HG03565 (cell line): ENCODE measurements around the gene USP6NL.
"Not testable (repeated sequence)": the region's sequence is repeated elsewhere in the genome, so short reads cannot be mapped to it uniquely, and the experiment has no call there.

Source experiments
- ATAC-seq: cut with Tn5 transposase; IDR thresholded peaks from one replicate; pipeline ENCODE4 v1.9.1; 2021; ENCODE audit warnings: mild to moderate bottlenecking, moderate library complexity; ENCODE audit not compliant: unreplicated experiment

USP6NL gene

DNA sequence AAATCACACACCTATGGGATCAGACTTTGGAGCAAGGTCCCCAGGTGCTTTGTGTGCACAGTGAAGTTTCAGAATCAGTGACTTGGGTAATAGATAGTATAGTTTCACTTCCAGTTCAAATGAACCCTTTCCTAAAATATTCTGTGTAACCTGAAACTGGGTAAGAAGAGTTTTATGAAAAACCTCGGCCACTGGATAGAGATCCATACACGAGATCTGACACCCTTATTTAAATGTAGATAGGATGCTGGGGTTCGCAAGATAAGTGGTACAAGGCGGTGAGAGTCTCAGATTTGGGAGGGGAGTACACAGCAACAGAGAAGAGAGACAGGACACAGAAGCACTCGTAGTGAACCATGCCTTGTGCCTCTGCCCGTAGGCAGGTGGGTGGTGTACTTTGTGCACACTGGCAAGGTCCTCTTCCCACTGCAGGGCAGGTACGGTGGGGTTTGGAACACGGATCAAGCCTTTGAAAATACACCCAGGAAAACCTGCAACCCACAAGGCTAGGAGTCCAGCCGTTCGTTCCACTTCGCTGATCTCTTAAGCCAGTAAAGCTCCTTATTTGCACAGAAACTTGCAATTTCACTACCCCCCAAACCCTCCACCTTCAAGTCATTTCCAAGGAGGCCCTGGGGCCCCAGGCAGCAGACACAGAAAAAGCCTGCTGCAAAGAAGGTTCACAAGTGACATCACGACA, 162.8 kb downstream of the USP6NL start:
- ATAC-seq = peak; percentile 75

DNA sequence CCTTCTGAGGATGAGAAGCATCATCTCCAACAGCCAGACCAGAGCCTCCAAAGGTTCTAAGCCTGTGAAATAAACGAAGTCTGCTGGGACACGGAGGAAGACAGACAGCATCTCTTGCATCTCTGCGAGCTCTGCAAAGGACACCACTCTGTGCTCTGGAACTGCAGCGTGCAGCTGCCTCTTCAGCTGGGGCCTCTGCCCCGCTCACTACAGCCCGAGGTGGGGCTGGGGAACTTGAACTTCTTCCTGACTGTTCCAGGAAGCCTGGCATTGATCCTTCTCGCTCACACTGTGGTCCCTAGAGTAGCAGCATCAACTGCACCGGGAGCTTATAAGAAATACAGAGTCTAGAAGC, 163.3 kb downstream of the USP6NL start:
- peak; percentile 35 for ATAC-seq

DNA sequence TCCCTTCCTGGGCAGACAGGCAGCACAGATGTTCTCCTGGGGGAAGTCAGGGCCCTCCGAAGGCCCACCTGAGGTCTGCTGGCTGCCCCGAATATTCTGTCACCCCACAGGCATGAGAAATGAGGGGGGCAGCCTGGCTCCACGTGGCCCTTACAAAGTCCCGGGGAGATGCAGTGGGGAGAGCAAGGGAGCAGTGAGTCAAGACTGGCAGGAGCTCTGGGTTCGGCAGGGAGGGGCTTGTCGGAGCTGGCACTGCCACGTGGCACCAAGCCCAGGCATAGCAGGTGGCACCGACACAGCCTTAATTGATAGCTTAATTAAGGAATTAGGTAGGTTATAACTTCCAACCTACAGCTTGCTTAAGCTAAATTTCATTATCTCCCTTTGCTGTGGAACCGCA, 163.9 kb downstream of the USP6NL start:
- no peak for ATAC-seq

DNA sequence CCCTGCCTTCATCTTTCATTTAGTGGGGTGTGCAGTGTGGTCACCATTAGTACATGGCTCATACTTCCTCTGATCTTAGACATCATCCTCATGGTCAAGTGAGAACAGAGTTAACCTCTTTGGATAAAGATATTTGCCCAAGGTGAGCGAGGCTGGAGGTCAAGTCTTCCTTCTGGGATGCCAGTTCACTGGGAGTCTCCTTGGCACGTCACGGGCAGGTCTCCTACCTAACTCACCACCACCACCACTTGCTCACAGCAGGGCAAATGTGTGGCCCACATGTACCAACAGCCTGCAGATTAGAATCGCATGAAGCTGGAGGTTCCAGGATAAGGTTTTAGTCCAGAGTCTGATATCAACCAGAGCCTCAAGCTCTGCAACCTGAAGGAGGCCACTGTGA, 164.6 kb downstream of the USP6NL start:
- no peak for ATAC-seq

DNA sequence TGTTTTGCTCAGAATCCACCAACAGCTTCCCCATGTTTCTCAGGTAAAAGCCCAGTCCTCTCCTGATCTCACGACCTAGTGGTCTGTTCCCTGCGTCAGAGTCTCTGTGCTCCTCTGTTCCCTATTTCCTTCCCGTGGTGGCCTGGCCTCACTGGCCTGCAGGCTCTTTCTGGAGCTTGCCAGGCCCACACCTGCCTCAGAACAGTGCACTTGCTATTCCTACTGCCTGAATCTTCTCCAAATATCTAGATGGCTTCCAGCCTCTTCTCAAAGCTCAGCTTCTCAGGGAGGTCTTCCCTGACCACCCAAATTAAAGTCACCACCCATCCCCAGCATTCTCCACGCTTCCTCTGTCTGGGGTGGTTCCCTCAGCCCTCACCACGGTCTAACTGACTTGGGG, 165.3 kb downstream of the USP6NL start:
- no peak for ATAC-seq

DNA sequence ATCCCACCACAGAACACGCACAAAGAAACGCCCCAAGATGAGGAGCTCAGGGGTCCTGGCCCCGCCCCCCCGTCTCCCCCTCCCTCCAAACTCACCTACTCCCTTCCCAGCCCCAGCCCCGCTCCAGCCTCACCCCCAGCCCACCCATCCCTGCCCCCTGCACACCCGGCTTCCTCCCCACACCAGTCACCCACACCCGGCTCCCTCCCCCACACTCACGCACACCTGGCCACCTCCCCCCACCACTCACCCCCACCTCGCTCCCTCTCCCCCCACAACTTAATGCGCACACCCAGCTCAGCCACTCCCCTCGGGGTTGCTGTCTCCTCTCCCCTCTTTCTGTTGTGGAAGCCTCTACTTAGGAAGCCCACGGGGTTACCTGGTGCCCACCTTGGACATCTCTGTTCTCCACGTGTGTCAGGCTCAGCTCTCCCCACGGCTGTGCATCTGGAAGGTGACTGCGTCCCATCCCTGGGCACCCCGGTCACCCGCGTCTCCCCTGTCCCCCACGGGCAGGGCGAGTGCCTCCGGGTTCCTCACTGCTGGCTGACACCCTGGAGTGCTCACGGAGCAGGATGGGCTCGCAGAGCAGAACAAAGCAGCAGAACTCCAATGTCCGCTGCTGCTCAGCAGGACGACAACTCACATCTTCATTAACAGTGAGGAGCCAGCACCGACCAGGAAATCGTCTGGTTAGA, 166.8 kb downstream of the USP6NL start:
- no peak for ATAC-seq

DNA sequence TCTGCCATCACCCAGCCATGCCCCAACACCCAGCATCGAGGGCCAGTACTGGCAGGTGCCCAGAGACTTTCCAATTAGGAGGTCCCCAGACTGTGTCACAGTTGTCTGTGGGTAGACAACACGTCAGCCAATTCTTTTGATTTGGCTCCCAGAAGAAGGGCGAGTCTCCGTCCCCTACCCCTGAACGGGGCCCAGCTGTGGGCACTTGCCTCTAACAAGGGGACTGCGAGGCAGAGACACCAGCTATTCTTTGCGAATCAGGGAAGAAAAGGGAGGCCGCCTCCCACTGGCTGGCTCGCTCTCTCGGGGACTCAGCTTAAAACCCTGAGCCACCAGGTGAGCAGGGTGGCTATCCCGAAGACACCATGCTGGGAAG, 167.3 kb downstream of the USP6NL start:
- no peak for ATAC-seq

DNA sequence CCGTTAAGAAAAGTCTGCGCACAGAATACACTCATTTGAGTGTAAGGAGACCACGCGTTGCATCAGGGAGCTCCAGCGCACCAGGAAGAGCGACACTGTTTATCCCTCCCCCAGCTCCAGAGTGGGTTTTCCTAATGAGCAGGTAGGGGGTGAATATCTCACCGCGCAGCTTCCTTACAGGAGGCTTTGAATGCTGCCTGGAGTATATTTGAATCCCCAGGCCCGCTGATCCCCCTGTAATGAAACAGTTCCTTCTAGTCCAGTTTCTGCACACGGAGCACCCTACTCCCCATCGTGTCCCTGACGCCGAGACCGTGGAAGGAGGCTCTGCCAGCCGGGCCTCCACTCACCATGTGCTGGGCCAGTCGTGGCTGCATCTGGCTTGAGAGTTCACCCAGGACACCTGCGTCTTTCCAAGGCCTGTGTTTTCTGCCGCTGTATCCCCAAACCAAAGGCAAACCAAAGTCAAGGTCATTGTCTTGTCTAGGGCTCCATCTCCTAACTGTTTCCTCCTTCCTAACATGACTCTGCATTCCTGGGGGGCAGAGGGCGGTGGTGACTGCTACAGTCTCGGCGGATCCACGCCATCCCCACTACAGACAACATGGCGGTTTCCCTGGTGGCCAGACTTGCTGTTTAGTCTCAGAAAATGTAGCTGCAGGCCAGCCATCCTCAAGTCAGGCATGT, 167.8 kb downstream of the USP6NL start:
- ATAC-seq = no peak

DNA sequence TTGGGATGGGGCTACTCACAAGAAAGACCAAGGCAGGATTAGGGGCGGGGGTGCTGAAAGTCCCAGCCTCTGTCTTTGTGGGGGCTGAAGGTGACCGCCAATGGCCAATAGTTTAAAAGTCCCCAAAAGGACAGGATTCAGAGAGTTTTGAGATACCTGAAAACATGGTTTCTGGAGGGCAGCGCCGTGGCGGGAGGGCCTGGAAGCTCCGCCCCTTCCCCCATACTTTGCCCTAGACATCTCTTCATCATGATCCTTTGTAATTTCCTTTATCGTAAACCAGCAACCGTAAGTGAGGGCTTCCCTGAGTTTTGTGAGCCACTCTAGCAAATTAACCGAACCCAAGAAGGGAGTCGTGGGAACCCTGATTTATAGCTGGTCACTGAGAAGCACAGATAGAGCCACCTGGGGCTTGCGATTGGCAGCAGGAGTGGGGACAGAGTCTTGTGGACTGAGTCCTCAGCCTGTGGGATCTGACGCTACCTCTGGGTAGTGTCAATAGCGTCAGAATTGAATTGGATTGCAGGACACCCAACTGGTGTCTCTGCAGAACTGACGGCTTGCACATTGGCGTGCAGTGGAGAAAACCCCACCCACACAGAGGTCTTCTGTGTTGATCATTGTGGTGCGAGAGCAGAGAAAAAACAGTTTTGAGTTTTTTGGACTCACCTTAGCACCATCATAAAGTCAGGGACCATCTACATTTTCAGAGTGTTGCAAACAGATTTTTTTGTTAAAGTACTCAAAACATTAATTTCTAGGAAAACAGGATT, 169.3 kb downstream of the USP6NL start:
- ATAC-seq = no peak

DNA sequence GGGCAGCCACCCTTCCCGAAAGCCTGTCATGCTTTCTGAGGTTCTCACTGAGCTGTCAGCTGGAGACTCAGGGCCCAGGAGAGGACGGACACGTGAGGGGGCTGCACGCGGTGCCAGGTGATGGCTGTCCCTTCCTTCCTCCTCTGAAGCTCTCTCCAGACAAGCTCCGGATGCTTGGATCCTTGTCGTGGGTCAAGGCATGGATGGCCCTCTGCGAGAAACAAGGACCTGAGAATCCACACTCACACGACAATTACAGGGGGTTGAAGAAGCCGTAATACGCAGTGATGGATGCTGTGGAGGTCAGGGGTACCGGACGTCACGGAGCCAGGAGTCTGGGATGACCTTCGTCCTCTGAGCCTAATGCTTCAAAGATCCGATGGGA, 170.3 kb downstream of the USP6NL start:
- no peak for ATAC-seq

DNA sequence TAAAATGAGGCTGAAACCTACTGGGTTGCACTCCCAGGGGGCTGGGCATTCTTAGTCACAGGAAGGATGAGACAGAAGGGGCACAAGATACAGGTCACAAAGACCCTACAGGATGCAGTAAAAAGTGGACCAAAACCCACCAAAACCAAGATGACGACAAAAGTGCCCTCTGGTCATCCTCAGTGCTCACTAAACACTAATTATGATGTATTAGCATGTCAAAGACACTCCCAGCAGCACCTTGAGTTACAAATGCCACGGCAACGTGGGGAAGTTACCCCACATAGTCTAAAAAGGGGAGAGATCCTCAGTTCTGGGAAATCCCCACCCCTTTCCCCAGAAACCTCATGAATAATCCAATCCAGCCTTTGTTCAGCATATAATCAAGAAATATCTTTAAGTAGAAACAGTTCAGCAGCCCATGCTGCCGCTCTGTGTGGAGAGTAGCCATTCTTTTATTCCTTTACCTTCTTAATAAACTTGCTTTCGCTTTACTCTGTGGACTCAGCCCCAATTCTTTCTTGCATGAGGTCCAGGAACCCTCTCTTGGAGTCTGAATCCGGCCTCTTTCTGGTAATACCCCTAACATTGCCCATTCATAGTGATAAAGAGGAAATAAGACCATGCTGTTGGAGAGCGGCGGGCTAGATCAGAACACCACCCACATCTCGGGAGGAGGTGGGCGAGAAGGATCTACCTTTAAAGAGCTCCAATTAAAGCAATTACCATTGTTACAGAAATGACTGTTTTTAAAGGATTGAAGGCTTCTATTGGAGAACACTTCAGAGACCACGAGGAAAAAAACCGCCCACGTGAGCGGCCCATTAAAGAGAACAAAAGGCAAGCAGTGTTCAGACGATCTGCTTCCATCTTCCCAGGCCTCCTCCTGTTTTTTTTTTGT, 170.9 kb downstream of the USP6NL start:
- peak; percentile 43 for ATAC-seq

DNA sequence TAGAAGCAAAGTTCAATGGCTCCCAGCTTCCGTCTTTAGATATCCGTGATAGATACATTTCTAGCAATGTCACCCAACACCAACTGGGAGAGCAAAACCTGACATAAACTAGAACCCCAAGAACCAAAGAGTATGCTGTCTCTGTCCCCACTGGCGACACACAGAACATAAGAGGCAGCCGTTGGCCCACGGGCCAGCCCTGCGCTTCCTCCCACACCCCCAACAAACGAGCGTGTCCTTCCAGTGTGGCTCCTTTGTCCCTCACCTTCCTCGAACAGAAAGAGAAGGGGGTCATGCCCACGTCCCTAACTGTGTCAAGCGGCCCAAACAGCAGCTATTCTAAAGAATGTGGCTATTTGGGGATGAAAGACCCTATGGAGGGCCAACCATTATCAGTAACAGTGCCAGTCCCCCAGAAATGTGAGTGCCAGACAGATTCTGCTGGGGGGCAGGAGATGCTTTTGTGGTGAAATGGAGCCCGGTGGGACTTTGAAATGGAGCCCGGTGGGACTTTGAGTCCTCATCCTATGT, 171.9 kb downstream of the USP6NL start:
- no peak for ATAC-seq

DNA sequence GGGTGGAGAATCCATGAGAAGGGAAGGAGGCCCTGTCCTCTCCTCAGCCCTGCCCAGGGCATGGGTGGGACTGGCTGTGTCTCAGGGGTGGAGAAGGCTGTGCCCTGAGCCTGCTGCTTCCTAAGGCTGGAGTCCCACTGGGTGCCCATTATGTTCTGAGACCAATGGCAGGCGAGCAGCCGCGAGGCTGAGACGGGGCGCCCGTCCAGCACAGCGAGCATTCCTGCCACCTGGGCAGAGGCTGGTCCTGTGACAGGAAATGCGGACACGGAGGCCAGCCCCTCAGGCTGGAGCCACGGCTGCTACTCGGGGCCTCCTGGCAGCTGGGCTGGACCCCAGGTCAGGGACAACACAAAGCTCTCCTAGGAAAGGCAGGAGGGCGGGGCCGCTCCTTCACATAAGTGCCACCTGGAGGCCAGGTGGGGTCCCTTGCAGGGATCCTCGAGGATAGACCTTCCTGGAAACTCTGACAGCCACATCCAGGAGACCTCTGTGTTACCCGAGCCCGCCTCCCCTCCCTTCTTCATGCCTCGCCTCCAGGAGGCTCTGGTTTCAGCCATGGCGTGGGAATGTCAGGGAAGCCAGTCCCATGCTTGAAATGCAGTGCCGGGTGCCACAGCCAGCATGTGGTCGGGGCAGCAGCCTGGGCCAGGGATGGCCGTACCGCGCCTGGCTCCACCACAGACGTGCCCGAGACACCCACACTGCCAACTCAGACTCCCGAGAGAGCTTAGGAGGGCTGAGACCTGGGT, 173.9 kb downstream of the USP6NL start:
- no peak for ATAC-seq

DNA sequence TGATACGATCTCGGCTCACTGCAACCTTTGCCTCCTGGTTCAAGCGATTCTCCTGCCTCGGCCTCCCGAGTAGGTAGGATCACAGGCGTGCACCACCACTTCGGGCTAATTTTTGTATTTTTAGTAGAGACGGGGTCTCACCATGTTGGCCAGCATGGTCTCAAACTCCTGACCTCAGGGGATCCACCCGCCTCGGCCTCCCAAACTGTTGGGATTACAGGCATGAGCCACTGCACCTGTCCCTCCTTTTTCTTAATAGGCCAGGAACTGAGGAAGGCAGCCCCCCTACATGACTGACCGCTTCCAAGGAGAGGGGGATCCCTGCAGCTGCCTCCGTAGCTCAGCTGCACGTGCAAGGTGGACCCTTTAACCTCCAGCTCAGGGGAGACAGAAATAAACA, 175.0 kb downstream of the USP6NL start:
- ATAC-seq = not testable (repeated sequence)

DNA sequence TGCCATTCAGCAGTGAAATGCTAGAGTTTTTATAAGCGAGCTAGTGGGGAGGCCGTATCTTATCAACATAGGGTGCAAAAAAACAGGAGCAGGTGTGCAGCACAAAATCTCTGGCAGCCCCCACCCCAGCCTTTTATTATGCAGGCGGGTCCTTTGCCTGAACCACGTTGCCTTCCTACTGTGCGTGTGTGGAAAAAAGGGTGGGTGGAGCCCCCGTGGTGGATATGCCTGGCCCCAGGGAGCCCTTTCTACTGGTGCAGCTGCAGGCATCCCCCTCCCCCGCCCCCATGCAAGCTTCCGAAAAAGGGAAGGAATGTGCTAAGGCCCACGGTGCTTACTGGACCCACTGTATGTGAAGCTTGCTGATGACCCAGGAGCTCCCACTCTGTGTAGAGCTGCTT, 175.9 kb downstream of the USP6NL start:
- no peak for ATAC-seq

DNA sequence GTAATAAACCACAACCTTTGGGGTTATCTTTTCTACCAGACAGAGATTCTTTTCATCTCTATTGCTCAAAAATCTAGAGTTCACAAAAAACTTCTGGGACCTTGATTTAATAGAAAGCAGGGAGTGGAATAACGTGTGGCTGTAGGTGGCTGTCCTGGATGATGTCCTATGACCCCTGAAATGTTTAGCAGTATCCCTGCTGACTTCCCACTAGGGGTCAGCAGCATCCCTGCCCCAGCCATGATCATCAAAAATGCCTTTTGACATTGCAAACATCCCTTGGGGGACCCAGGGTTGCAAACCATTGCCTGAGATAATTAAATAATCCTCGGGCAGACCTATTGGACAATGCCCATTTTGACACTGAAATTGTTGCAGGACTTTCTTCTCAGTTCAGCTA, 177.1 kb downstream of the USP6NL start:
- no peak for ATAC-seq

DNA sequence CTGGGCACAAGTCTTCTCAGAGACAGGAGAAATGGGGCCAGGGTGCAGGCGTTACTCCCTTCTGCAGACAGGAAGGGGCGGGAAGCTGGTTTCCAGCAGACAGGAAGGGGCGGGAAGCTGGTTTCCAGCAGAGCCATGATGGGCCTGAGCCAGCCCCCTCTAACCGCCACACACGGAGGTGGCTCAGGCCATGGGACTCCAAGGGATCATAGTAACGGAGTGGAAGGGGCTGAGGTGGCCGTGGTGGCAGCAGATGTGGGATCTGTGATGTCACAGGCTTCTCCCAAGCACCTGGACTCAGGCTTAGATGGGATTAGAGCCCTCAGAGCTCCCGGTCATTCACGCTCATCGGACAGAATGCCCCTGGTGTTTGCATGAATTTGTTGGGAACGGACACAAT, 177.8 kb downstream of the USP6NL start:
- no peak for ATAC-seq

DNA sequence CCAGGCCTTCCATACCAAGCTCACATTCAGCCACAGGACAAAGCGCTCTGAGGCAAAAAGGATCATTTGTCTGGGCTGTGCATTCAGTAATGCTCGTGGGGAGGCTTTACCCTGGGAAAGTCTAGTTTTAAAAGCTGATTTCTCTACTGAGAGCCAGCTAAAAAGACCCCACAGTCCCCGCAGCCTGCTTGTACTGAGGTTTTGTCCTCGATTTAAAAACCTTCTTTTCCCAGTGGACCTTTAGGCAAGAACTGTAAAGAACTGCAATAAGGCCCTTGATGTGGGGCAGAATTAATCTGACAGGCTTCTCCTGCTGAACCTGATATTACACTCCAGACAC, 180.3 kb downstream of the USP6NL start:
- ATAC-seq = no peak

DNA sequence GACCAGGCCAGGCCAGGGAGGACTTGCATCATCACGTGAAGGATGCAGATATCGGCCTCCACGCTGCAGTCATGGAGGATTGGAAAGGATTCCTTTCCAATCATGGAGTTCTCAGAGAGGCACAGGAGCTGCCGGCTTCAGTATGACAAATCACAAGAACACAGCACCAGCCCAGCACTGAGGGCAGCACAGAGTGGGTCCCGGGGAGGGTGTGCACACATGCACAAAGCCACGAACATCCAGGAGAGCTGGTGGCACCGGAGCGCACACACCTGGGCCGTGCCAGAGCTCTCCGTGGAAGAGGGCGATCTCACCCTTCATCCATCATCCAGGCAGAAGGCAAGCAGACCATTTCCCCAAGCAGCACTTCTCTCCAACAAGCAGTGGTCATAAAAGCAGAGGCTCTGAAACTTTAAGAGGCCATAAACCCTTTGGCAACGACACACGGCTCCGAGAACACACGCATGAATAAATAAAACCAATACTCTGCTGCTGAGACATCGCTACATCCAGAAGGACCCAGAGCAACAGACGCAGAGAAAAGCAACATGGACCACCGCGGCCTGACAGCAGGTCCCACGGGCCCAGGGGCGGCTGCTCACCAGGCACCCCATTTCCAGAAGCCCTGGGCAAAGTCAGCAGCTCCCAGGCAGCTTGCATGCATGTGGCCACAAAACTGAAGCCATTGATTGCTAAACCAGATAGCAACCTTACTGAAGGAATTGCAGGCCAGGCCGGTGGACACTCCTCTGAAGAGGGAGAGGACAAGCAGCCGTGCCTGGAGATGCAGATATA, 180.8 kb downstream of the USP6NL start:
- no peak for ATAC-seq
